Epidermal melanocyte (primary cell): Measurements from ENCODE around the gene STK25.
A peak's percentile ranks its signal among the peaks of the same experiment; 100 is the strongest.

Experiments
- DNase-seq: peaks from one replicate; pipeline ENCODE4 v3.0.0; 2011; ENCODE audit warnings: low spot score; ENCODE audit not compliant: insufficient read length

Gene STK25

GRCh38 chr2:241508240-241509154, at the start of gene STK25:
STK25 (minus strand) TSS chr2:241508584; CDS start chr2:241508035, 549 bp downstream.
- peak; percentile 100 for DNase-seq

DNA sequence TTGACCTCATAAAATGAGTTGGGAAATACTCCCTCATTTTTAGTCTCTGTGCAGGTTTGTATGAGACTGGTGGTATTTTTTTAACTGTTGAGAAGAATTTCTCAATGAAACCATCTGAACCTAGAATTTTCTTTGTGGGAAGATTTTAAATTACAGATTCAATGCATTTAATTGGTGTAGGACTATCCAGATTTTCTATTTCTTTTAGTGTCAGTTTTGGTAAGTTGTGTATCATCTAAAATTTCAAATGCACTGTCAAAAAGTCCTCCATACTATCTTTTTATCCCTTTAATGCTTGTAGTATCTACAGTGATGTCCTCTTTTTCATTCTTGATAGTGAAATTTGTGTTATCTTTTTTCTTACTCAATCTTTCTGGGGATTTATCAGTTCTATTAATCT, 48.4 kb upstream of the STK25 start:
- DNase-seq: no peak

DNA sequence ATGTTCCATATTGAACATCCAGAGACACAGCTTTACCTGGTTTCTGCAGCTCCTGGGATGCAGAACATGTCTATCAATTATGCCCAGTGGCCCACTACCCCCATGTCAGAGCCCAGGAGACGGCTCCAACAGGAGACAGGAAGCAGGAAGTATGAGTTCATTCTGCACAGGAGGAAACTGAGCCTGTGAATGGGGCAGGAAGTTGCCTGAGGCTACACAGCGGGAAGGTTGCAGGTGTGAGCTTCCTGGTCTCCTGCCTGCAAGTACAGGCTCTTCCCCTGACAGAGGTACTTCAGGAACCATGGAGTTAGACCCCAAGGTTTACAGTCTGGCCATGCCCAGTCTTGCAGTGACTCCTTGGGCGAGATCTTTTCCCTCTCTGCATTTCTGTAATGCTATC, 47.3 kb upstream of the STK25 start:
- DNase-seq: no peak

GRCh38 chr2:241554610-241555322, 46.4 kb upstream of the STK25 start:
- DNase-seq: no peak

- no peak for DNase-seq
These were observed 45.6 kb upstream of the STK25 start for GRCh38 chr2:241553981-241554380.

DNA sequence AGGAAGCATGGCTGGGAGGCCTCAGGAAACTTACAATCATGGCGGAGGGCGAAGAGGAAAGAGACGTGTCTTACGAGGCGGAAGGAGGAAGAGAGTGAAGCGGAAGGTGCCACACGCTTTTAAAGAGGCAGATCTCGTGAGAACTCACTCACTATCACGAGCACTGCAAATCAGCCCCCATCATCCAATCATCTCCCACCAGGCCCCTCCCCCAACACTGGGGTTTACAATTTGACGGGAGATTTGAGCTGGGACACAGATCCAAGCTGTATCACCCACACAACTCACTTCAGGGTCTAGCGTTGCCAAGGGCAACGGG, 45.1 kb upstream of the STK25 start:
- no peak for DNase-seq

DNA sequence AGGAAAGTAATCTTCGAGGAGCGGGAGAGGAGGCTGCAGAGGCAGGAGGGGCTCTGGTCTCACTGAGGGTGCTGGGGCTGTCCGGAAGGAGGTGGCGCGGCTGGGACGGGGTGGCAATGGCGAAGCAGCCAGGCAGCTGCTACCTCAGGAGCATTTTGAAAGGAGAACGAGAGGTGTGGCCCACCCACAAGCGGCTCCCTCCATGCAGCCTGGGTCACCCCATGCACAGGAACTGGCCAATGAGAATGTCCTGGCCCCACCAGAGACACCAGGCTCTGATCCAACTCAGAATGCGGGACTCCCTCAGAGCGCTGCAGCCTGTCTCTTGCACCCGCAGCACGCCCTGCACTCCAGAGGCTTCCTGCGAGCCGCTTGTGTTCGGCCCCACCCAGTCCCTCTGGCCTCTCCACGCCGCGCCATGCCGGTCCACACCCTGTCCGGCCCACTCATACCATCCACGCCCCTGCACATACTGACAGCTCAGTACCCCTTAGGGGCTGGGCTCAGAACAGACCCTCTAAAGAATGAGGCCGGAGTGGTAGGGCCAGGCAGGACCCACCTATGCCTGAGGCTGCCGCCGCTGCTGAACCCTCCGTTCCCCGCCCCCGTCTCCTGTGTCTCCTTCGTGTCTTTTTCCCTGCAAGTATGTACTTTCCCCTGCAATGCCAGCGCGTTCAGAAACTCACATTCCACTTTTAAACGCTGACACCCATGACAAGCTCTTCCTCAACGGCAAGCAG, 43.8 kb upstream of the STK25 start:
- DNase-seq: no peak

- DNase-seq: no peak
These were observed 43.2 kb upstream of the STK25 start for GRCh38 chr2:241551599-241551997.

DNA sequence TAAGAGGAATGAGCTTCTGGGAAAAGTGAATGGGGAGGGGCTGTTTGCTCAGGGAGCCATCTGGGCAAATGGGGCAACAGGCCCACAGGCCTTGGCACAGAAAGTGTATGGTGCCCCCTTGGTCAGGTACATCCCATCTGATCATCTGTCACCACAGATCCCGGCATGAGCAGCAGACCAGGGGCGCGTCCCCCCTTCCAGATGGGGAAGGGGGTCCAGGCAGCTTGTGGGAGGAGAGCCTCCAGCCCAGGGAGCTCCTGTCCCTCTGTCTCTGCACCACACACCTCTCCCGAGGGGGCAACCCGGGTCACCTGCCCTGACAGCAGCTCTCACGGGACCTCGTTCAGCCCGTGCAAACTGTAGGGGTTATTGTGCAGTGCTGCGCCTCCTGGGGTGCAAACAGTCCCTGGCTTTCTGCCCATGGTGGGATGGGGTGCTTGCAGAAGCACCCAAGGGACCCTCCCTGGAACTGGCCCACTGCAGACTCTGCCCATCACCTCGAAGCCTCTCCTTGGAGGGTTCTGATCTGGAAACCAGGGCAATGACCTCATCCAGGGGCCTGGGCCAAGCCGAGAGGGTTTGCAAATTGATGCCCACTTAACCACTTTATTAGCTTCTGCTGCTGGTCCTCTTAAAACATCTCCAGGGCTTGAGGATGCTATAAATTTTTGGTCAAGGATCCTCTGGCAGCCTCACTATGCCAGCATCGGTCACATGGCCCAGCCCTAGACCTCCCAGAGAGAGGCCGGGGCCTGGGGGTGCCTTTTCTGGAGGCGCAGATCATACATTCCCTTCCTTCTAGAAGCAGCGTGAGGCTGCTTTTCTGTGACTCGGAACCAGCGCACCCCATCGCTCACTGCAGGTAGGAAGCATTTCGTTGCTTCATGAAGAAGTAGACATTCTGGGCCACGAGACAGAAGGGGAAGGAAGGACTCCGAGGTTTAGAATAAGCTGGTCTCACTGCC, 42.5 kb upstream of the STK25 start:
- DNase-seq: no peak

- DNase-seq: no peak
These were observed 40.1 kb upstream of the STK25 start for GRCh38 chr2:241548451-241548835.

GRCh38 chr2:241547781-241548450, 39.5 kb upstream of the STK25 start:
- no peak for DNase-seq

- peak; percentile 62 for DNase-seq
These were observed 38.6 kb upstream of the STK25 start for GRCh38 chr2:241546771-241547498.

DNA sequence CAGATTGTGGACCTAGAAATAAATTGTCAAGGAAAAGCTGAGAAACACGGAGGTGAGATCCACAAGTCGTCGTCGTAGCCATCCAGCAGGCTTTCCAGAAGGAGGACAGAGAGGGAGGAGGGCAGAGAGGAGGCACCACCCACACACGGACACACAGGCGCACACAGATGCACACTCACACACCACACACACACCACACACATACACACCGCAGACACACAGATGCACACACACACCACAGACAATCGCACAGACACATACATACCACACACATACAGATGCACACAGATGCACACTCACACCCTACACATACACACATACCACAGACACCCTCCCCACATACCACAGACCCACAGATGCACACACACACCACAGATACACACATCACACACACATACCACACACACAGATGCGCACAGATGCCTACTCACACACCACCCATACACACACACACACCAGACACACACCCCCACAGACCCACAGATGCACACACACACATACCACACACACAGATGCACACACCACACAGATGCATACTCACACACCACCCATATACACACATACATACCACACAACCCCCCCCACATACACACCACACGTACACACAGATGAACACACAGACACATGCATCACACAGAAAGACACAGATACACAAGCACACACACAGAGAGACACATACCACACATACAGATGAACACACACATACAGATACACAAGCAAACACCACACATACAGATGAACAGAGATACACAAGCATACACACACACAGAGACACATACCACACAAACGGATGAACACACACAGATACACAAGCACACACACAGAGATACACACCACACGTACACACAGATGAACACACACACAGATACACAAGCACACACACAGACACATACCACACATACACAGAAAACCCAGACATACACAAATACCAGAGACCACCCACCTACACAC, 37.4 kb upstream of the STK25 start:
- no peak for DNase-seq

- no peak for DNase-seq
These were observed 36.7 kb upstream of the STK25 start for GRCh38 chr2:241545106-241545505.

DNA sequence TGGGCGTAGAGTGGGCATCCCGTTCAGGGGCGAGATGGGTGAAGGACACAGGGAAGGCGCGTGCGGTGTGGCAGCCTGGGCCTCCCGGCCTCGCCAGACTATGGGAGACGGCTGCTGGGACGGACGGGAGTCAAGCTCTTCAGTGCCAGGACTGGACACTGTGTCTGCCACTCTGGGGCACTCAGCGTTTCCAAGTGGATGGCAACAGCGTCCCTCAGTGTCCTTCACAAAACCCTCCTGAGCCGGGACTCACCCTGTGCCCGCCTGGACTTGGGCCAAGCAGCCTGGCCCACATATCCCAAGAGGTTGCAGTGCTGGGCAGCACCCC, 33.9 kb upstream of the STK25 start:
- no peak for DNase-seq

DNA sequence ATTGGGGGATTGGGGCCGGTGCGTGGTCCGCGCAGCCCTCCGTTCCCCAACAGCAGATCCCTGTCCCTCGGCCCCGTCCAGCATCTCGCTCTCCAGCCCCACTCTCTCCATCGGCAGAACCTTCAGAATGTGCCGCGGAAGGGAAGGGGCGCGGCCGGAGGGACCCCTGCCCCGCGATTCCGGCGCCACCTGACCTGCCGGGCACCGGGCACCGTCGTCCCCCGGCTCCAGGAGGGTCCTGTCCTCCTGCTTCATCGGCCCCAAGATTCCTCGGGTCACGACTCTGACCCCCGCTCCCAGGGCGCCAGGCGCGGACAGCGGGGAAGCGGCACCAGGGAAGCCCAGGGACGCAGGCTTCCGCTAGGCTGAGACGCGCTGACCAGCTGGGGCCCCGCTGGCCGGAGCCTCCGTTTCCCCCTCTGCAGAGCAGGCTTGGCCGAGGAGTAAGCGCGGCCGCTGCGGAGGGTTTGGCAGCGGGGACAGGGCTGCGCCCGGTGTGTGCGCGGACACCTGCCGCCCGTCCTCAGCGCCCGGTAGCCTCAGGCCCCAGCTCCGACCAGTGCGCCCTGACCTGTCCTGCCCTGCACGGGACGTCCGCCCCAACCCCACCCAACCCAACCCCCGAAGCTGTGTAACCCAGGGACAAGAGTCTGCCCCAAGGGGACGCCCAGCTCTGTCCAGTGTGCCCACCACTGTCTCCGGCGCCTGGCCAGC, 33.3 kb upstream of the STK25 start:
- no peak for DNase-seq

DNA sequence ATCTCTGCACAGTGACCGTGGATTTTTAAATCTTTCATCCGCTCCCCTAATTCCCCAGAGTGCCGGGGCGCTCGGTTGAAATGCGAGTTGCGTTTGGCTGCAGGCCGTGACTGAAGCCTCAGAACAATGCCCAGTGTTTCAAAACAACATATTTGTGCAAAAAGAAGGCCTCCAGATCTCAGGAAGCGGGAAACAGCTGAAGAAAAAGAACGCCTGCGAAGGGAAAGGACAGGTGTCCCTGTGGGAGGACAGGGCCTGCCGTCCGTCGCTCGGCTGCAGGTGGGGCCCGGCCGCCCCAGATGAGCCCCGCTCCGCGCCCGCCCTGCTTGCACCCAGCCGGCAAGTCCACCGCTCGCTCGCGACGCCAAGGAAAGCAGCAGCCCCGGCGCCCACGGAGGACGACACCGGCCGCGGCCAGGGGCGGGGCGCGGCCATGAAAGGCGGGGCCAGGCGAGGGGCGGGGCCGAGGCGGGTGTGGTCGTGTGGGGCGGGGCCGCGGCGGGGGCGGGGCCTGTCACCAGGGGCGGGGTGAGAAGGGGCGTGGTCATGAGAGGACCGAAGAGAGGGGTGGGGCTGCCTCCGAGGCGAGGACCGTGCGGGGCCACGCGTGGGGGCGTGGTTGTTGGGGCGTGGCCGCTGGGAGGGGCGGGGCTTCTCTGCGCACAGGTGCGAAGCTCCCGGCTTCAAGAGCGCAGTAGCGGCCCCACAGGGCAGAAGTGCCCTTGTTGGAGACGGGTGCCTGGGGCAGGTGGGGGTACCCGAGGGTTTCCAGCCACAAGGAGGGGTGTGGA, 32.6 kb upstream of the STK25 start:
- DNase-seq: no peak
